A549 (cell line): ENCODE measurements around the gene ARTN.

ENCODE experiments used
- BCL3 ChIP-seq: fragments of >200 bp; sonication (Bioruptor Twin); formaldehyde crosslinking; IDR thresholded peaks from 3 replicates; pipeline ENCODE4 v1.6.1; 2016
- CTCF ChIP-seq: fragments of >200 bp; sonication (Bioruptor Twin); formaldehyde crosslinking; IDR thresholded peaks from 3 replicates; pipeline ENCODE4 v1.5.1; 2016
- E2F6 ChIP-seq: IDR thresholded peaks from 2 replicates; pipeline ENCODE4 v1.6.1; 2012; ENCODE audit warnings: low read depth, borderline replicate concordance
- FOSL2 ChIP-seq, 2 experiments: fragments of 450-650 bp in 1 of 2; fragments of >200 bp in 1 of 2; sonication (Bioruptor Twin) in 1 of 2; formaldehyde crosslinking; IDR thresholded peaks; 2 replicates each; pipeline versions ENCODE4 v1.5.0 to v1.6.1; 2016 to 2020; ENCODE audit warnings: mild to moderate bottlenecking in 1 of 2, moderate library complexity in 1 of 2
- HDAC2 ChIP-seq: fragments of 200-600 bp; sonication (generic); IDR thresholded peaks from 2 replicates; pipeline ENCODE4 v1.6.1; 2016
- HOXB13 ChIP-seq: fragments of 250-450 bp; sonication (Bioruptor Pico); IDR thresholded peaks from 2 replicates; pipeline ENCODE4 v1.5.0; 2020; ENCODE audit warnings: low read depth, mild to moderate bottlenecking, moderate library complexity
- KDM5A ChIP-seq: fragments of 200-600 bp; sonication (generic); IDR thresholded peaks from 2 replicates; pipeline ENCODE4 v1.6.1; 2016; ENCODE audit warnings: antibody characterized with exemption, mild to moderate bottlenecking
- MYC ChIP-seq: IDR thresholded peaks from 2 replicates; pipeline ENCODE4 v1.6.1; 2012; ENCODE audit warnings: mild to moderate bottlenecking, inconsistent platforms, low read length, improper control_type of control experiment, borderline replicate concordance
- PBX3 ChIP-seq: IDR thresholded peaks from 2 replicates; pipeline ENCODE4 v1.6.1; 2012
- POLR2A ChIP-seq: IDR thresholded peaks from 2 replicates; pipeline ENCODE4 v1.6.1; 2012; ENCODE audit warnings: mild to moderate bottlenecking, low read length
- POLR2AphosphoS2 ChIP-seq: conservative IDR thresholded peaks from 2 replicates; pipeline ENCODE4 v1.6.1; 2012; ENCODE audit warnings: low read length, improper control_type of control experiment, inconsistent platforms
- RARB ChIP-seq: fragments of 250-450 bp; sonication (Bioruptor Pico); IDR thresholded peaks from 2 replicates; pipeline ENCODE4 v1.8.0; 2021; ENCODE audit warnings: mild to moderate bottlenecking, moderate library complexity

- TF ChIP-seq POLR2A: no peak
- TF ChIP-seq FOSL2 (IDR thresholded peaks at IDR 0.05): no peak
- TF ChIP-seq FOSL2 (CRISPR knock-in tag; IDR thresholded peaks at IDR 0.05): no peak
- TF ChIP-seq CTCF: no peak
- no peak for TF ChIP-seq MYC
- TF ChIP-seq POLR2AphosphoS2: no peak
- no peak for TF ChIP-seq PBX3
- no peak for TF ChIP-seq KDM5A
- TF ChIP-seq RARB (CRISPR knock-in tag): no peak
- TF ChIP-seq BCL3: no peak
- no peak for TF ChIP-seq HOXB13 (CRISPR knock-in tag)
- no peak for TF ChIP-seq E2F6
- TF ChIP-seq HDAC2: no peak
Measured at GRCh38 chr1:43914576-43915525, 18.8 kb upstream of the ARTN start.
